HG03520 (cell line): Measurements from ENCODE around the gene KY.

Experiments used
- ATAC-seq: cut with Tn5 transposase; IDR thresholded peaks from one replicate; pipeline ENCODE4 v1.9.1; 2021; ENCODE audit warnings: mild to moderate bottlenecking, moderate library complexity; ENCODE audit not compliant: unreplicated experiment

The KY gene

DNA sequence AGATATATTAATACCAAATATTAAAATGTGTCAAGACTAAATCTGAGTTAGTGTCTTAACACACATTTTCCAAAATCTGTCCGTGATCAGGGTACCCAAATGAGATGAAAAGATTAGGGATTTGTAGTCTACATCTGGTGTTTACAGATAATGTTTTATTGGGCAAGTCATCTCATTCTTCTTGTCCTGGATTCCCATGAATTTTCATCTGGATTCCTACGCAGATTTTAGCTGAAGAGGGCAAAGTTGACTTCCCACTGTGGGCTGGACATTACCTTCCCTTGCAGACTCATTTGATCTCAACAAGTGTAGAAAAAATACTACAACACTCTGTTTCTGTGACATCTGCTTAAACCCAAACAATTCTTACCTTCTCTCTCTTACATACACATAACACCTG, 85.8 kb downstream of the KY start:
- no peak for ATAC-seq

DNA sequence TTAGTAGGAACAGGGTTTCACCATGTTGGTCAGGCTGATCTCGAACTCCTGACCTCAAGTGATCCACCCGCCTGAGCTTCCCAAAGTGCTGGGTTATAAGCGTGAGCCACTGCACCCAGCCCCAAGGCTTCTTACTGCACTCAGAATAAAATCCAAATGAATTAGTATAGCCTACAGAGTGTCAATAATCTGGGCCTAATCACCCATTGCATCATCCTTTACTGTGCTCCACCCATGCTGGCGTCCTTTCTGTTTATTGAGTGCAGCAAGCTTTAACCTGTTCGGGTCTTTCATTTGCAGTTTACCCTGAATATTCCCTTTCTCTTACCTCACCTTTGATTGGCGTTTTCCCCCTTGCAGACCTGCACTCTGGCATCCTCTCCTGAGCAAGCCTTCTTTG, 87.2 kb downstream of the KY start:
- ATAC-seq: no peak

DNA sequence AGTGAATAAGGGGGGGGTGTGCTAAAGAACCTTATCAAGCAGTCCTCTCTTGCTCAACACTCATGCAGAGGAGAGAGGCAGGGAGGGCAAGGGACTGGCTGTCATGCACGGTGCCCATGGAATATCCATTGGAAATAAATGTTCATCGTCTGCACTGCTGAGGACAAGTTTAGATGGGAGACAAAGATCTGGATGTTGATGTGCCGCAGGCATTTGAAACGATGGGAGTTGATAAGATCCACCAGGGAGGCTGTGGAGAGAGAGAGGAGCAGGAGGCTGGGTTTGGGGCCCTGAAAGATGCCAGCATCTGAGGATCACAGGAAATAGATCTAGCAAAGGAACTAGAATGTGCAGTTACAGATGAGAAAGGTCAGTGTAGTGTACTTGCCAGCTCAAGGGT, 88.8 kb downstream of the KY start:
- ATAC-seq: no peak

DNA sequence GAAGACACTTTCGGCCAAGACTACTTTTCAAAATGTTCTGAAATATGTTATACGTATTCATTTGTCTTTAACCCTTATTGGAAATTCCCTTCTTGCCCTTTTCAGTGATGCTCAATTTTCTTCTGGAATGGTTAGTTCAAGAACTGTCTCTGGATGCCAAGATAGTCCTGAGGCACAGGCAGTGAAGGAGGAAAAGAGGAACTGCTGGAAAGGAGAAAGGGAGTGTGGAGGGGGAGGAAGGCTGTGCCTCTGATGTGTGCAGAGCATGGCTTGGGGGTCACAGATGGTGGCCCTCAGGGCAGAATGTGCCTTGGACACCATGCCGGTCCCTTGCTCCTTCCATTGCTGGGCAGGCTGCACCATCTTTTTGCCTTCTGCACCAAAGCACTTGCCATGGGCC, 91.2 kb downstream of the KY start:
- ATAC-seq: no peak
